DOHH2 (cell line): ENCODE measurements around the gene NMRK1.

Experiments
- EZH2phosphoT487 ChIP-seq: fragments of 200-600 bp; sonication (generic); IDR thresholded peaks from 2 replicates; pipeline ENCODE4 v1.6.1; 2017; ENCODE audit warnings: borderline replicate concordance, mild to moderate bottlenecking, antibody characterized with exemption, low read length, moderate library complexity, mixed read lengths
- TF ChIP-seq, protein P1 (sequence below): fragments of 200-600 bp; sonication (generic); IDR thresholded peaks from one replicate; pipeline ENCODE4 v1.5.1; 2014; ENCODE audit warnings: antibody characterized with exemption, mild to moderate bottlenecking, low read depth, low read length; ENCODE audit not compliant: poor library complexity, severe bottlenecking

DNA sequence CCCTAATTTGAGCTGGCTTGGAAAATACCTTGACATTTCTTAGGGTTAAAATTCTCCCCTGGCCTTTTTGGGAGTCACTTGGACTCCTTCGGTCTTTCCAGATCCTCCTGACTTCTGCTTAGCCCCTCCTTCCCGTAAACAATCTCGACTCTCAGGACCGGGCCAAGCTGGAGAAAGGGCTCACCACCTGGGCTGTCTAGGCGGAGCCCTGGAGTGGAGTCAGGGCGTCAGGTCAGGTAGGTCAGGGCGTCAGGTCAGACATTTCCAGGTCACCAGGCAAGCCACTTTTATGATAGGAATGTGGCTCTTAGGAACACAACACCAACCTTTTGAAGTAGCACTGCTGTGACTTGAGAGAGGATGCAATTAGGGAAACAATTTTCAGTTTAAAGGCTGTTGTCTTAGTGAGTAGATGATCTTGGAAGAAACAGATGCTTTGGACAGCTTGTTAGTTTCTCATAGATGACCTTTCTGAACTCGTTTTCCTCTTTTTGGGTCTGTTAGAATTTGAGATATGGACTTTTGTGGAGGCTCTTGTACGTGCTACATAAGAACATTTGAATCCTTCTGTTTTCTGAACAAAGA is 13.1 kb upstream of the NMRK1 start:
- TF ChIP-seq, protein P1, sequence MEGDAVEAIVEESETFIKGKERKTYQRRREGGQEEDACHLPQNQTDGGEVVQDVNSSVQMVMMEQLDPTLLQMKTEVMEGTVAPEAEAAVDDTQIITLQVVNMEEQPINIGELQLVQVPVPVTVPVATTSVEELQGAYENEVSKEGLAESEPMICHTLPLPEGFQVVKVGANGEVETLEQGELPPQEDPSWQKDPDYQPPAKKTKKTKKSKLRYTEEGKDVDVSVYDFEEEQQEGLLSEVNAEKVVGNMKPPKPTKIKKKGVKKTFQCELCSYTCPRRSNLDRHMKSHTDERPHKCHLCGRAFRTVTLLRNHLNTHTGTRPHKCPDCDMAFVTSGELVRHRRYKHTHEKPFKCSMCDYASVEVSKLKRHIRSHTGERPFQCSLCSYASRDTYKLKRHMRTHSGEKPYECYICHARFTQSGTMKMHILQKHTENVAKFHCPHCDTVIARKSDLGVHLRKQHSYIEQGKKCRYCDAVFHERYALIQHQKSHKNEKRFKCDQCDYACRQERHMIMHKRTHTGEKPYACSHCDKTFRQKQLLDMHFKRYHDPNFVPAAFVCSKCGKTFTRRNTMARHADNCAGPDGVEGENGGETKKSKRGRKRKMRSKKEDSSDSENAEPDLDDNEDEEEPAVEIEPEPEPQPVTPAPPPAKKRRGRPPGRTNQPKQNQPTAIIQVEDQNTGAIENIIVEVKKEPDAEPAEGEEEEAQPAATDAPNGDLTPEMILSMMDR = no peak
- TF ChIP-seq EZH2phosphoT487 = no peak
